HTR-8/SVneo (cell line): ENCODE data around the gene PLA2G4C.

Experiments used
- DNase-seq: peaks from one replicate; pipeline ENCODE4 v3.0.0; 2011; ENCODE audit warnings: low spot score, mixed read lengths; ENCODE audit not compliant: insufficient read length
- FAIRE-seq: peaks from 2 replicates; lab custom pipeline; 2011; peaks lifted over from hg19 to GRCh38; lab: Jason Lieb, UNC

Gene PLA2G4C

GRCh38 chr19:48004236-48004635, 106.4 kb downstream of the PLA2G4C start:
- FAIRE-seq: no peak
- DNase-seq: no peak

- DNase-seq: no peak
- FAIRE-seq: no peak
Measured at GRCh38 chr19:48000846-48001245, 109.8 kb downstream of the PLA2G4C start.

- FAIRE-seq: no peak
- DNase-seq: no peak
Measured at GRCh38 chr19:47998800-47999199, 111.8 kb downstream of the PLA2G4C start.
